Occipital lobe (tissue), 2 donors: ENCODE measurements around the gene RAD9A. TPM values are rescaled to one million over a fixed set of nuclear protein-coding genes. Genes with fewer than 3 reads are reported as not detected.
A peak's percentile ranks its signal among the peaks of the same experiment; 100 is the strongest.

Source experiments
- DNase-seq: peaks from one replicate; lab custom pipeline; 2025; lab: John Stamatoyannopoulos, UW
- total RNA-seq: library from RNA; depleted of rRNA; stranded (reverse); fragments of >200 nt; gene quantifications from one replicate; pipeline ENCODE4 v1.2.3, GENCODE V29; 2014

The RAD9A gene
- total RNA-seq = 14.0 TPM

DNA sequence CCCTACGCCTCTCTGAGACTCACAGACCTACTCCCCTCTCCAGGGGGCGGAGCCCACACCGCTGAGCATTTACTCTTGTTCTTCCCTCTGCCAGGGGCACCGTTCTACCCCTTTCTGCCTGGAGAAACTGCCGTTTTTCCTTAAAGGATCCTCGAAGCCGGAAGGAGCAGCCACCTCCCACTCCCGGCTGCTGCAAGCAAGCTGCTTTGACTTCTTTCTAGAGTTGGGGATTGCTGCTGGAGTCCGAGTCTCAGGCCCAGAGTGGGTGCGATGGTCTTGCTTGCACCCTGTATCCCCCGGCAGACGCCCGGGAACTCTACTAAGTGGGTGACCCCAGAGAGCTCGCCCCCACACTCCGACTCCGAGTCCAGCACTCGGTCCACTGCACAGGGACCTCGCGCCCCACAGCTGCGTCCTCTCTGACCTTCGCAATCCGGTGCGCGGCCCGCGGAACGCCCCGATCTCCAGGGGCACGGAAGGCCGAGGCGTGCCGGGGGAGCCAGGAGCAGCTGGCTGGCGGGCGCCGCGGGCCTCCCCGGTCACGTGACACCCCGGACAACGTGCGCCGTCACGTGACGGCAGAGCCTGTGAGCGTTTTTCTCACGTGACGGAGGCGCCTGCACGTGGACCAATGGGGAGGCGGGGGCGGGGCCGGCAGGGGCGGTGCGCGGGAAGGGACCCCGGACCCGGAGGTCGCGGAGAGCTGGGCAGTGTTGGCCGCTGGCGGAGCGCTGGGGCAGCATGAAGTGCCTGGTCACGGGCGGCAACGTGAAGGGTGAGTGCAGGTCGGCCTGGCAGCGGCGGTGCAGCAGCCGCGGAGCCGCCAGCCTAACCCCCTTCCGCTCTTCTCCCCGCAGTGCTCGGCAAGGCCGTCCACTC lies at the start of gene RAD9A:
TSS of gene RAD9A (plus strand) at position 683 of the 879 bp plus-strand sequence. CDS start at position 742, 59 bp downstream.
- DNase-seq = peak; percentile 90

DNA sequence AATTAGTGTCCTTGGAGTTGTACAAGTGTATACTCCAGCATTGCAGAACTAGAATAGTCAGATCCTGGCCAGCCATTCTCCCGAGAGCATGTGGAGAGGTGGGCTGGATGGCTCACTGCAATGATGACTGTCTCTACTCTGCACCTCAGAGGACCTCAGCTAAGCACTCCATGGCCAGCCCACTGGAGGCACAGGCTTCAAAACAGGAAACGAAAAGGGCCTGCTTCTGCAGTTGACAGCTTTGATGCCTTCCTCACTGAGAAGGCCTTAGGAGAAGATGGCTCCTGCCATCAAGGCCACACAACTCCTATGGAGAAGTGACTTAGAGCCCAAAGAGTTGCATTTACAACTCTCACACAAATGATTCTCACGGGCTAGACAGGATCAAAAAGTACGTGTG lies 47.5 kb upstream of the RAD9A start:
- DNase-seq = no peak

DNA sequence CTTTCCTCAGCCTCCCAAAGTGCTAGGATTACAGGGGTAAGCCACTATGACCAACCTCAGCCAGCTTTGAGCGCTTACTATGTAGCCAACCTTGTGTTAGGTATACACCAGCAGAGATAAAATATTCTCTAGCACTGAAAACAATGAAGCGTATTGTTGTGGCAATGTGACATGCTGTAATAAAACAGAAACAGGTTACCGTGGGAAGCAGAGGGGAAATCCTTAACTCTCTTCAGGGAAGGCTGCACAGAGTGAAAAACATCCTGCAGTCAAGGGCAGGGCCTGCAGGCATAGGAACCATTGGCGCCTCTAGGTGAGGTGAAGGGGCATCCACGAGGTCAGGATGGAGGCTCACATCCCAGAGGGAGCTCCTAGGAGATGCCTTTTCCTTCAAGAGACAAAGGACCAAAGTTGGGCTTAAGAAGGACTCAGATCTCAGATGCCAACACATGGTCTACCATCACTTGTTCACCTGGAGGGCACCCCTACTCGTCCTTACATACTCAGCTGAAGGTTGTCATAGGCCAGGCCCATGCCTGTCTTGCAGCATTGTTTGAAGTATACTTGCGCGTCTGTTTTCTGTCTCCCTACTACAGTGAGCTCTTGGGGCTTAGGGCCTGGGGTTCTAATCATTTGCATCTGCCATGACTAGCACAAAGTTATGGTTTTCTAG lies 46.4 kb upstream of the RAD9A start:
- DNase-seq = no peak

DNA sequence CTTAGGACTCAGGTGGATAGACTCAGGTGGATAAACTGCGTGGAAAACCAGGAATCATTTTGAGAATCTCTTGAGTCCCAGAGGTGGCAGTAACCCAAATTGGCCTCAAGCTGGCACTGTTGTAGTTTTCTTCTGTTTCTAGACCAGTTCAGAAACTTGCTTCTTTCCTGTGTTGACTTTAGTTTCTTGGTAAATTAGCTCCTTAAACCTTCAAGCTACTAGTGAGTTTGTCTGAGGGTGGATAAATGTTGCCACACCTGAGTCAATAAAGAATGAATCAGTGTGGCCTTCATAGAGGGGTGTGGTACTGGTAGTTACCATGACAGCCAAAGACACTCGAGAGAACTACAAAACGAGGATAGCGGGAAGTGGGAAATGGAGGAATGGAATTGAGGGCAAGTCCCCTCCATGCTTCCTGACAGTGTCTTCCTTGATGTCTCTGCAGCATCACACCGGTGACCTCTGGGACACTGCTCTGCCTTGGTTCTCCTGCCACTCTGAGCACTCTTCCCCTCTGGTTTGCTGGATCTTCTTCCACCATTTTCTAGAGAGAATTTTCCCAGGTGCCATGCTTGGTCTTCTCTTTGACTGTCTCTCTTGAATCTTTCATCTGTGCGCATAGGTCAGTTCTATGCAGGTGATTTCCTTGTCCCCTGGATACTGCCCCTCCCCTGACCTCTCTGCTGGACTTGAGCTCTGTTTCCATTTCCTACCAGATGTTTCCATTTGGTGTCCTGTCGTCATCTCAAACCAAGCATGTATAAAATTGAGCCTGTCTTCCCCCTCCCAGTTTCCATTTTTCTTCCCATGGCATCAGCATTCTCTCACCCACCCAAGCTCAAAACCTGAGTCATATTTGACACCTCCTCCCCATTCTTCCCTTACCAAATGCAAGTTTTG lies 45.6 kb upstream of the RAD9A start:
- DNase-seq = no peak

DNA sequence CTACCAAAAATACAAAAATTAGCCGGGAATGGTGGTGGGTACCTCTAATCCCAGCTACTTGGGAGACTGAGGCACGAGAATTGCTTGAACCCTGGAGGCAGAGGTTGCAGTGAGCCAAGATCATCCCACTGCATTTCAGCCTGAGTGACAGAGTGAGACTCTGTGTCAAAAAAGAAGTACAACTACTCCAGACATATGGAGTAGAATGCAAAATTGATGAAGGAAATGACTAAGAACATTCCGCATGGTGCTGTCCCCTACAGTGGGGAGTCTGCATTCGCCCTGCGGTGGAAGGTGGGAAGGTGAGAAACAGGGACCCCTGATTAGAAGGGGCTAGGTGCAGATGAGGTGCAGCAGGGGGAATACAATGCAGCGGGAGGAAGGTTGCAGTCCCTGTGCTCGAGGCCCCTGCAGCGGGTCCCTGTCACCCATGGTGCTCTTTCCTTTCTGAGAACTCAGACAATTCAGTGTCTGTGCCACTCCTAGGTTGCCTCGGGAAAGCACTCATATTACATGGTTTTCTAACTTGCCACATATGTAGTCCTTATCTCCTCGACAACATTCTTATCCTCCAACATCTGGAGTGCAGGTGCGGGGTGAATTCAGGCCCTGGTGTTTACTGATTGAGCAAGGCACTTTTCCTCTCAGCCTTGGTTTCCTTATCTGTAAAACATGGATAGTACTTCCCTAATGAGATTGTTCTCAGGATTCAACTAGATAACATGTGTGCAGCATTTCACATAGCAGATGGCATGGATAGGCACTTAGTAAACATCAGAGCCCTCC lies 43.6 kb upstream of the RAD9A start:
- DNase-seq = no peak

DNA sequence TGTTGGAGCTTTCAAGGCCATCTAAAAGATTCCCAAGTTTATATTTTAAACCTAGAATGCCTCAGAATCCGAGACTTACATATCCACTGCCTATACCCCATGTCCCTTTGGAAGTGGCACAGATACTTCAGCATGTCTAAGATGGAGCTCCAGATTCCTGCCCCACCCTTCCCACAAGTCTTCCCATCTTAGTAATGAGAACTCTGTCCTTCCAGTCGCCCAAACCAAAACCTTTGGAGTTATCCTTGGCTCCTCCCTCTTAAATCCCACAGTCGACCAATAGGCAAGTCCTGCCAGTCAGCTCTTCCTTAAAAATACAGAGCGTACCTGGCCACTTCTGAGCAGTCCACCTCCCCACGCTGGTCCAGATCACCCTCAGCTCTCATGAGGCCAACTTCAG lies 42.8 kb upstream of the RAD9A start:
- DNase-seq = no peak

DNA sequence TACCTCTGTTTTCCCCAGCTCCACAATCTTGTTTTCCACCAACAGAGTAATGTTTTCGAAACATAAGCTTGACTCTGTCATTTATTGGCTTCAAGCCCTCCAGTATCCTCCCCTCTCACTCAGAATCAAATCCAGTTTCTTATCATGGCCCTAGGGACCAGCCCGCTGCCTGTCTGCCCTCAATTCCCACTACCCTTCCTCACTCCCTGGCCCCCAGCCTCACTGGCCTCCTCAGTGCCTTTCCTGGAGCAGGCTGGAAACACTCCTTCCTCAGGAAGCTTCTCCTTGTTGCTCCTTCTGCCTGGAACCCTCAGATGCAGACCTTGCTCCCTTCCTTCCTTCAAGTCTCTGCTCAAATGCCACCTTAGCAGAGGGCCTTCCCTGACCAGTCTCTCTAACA lies 42.3 kb upstream of the RAD9A start:
- DNase-seq = no peak

DNA sequence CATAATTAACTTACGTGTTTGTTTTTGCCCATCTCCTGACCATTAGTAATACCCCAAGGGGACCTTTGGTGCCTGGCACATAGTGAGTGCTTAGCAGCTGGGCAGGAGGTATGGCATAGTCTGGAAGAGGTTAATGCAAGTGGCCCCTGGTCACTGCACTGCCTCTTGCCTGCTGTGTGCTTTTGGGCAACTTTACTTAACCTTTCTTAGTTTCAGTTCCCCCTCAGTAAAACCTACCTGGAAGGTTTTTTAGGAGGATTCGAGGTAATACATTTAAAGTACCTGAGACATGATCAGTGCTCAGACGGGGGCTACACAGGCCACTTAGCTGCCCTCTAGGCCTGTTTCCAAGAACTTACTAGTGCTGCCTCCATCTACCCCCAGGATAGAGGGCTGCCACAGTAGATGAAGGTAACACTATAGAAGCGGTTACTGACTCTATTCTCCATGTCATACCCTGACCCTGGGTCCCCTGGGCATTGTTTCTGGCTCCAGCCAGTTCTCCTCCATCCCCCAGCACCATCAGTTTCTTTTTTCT lies 41.8 kb upstream of the RAD9A start:
- DNase-seq = no peak

DNA sequence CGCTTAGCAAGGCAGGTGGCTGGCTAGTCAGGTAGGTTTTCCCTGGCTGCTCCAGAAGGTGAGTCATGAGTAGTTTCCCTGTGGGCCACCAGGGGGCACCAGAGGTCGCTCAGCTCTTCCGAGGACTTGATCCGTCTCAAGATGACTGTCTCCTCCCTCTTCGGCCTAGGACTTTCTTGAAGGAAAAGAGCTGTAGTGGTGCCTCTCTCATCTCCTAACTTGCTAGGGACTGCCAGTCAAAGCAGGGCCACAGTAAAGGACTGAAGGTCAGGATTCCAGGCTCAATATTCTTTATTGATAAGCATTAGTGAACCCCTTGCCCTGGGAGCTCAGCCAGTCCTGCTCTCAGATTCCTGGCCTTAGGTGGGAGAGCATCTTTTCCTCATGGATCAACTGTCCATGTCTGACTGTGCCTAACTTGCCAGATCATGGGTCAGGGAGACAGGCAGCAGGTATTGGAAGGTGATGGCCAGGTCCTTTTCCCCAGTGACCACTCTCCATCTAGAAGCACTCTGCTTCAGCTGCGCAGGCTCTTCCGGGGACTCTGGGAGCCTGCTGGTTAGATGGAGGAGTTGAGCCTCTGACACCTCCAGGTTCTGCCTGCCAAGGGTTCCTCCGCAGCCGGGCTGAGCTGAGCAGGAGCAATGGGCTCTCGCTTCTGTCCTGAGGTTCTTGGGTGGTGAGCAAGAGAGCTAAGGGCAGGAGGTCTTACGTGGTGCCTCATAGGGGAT lies 40.3 kb upstream of the RAD9A start:
- DNase-seq = no peak

DNA sequence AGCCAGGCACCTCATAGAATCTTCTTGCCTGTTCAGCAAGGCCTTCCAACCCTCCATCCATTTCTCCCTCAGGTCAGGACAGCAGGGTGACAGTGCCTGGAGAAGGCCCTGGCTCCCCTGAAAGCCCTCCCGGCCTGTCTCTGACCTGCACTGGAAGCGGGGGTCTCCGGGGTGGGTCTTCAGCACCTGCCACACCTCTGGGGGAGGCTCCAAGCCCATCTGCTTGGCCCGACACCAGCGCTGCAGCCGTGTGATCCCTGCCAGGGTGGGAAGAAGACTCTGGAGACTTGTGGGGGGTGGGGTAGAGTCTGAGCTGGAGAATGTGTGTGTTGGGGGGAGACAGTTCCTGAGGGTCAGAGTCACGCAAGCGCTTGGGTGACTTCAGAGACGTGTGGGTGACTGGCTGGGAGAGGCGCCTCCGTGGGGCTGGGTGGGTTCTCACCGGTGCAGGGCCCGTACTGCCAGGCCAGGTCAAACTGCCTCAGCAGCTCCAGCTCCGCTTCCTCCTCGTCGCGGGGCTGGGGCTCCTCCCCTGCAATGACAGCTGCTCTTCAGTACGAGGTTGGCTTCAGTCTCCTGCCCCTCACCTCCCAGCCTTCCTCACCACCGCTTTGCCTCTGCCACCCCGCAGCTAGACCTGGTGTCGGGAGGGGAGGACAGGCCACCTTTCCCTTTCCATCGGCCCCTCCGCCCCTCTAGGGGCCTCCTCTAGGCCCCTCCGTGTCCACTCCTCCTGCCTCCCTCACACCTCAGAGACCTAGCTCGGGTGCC lies 39.1 kb upstream of the RAD9A start:
- no peak for DNase-seq

DNA sequence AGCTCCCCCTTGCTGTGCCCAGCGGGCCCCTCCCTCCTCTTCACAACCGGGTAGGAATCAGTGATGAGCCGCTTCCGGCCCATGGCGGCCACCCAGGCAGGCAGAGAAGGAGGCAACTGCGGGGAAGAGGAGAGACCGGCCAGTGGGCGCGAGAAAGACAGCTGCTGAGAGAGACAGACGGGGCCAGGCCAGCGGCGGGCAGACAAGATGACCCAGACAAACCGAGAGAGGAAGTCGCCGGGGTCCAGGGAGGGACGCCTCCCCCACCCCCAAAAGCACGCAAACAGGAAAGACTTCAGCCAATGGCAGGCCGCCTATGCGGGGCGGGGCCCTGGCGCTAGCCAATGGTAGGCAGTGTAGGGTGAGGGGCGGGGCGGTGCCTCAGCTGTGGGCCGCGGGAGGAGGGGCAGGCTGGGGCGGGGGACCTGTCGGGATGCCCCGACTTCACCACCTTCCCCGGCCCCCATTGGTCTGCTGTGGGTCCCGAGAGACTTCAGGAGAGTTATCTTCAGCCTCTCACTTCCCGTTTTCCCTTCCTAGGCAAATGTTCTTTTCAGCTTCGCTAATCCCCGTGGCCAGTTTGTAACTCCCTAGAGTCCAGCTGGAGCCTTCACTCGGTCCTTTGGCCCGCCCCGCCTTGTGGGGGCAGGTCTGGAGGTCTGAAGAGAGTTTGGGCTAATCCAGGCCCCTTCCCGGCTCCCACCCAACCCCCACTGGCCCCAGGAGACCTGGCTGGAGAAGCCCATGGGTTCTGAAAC lies 38.3 kb upstream of the RAD9A start, which contains the start of gene POLD4:
TSS of gene POLD4 (minus strand) at position 230 of the 758 bp plus-strand sequence. CDS start at position 83, 147 bp downstream.
- DNase-seq = peak; percentile 97

DNA sequence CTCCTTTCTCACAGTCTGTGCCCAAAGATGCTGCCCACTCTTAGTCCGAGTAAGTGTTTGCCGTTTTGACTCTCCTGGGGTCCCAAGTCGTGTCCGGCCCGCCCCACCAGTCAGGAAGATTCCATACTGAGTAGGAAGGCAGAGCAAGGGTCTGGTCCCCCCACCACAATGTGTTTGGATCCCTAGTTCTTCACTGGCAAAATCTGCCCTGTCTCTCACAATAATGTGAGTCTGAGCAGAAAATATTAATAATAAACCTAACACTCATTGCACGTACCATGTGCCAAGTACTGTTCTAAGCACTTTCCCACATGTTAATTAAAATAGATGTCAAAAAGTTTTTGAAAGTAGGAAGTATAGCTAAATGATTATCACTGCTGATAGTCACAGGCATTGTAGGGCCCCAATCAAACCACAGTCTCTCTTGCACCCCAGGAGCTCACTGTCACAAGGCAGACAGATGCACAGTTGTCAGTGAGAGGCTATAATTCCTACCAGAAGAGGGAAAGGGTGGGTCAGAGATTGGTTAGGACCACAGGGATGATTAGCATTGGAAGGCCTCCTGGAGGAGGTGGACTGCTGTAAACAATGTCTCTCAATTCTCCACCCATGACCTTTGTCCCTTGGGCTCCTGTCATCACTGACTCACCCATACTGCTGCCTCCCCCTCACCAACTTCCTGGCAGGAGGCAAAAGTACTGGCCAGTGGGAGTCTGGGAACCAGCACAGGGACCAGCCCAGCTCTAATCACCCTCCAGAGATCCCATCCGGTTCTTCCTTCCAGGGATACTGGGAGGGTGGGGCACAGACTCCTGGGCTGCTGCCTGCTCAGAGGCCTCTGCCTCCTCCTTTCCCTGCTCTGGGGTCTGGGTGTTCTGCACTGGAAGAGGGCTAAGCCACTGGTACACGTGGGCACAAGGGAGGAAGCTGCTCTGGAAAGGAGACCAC lies 37.4 kb upstream of the RAD9A start:
- no peak for DNase-seq

DNA sequence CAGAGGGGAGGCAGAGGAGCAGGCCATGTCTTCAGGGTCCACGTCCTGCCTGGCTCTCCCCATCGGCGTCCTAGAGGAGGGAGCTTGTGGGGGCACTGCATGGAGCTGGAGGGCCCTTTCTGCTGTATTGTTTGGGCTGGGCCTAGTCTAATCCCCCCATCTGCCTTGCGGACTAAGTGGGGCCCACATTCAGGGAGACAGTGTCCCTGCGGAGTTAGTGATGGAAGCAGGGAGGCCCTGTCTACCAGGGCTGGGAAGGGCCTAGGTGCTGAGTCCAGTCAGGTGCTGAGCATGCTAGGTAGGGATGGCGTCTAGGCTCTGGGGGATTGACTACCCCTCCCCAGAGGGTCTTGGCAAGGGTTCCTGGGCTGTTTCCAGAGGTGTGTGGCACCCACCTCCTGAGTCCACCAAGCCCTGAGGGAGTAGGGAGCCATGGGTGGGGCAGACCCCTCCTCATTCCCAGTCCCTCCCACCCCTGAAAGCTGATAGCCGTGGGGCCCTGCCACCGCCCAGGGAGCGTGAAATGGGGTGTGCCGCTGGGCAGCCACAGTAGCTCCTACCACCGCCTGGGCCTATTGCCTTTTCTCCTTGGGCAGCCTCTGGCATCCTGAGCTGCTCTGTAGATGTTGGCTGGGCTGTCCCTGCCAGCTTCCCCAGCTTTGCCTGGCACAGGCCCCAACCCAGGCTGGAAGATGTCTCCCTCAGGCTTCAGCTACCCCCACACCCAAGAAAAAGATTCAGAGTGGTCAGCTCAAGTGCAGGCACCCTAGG lies 36.6 kb upstream of the RAD9A start:
- no peak for DNase-seq

DNA sequence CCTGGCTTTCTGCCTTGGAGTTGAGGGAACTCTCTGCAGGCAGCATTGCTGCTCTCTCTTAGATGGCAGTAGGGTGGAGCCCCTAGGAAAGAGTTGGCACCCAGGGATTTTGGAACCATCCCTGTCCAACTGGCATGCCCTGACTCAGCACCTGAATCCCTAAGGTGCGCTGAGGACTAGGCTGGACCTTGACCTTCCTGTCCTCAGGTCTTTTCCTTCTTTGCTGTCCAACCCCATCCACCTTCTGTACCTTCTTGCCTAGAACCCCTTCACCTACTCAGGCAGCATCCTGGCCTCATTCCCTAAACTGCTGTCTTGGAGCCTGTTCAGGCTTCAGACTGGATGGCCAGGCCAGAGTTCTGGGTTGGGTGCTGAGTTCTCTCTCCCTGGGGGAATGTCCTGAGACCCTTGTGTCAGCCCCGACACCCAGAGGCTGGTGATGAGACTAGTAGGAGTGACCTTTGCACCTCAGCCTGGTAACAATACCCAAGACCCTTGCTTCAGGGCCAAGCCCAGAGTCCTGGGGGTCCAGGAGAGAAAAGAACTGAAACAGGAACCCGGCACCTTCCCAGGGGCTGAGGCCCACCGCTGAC lies 35.9 kb upstream of the RAD9A start:
- DNase-seq = no peak

DNA sequence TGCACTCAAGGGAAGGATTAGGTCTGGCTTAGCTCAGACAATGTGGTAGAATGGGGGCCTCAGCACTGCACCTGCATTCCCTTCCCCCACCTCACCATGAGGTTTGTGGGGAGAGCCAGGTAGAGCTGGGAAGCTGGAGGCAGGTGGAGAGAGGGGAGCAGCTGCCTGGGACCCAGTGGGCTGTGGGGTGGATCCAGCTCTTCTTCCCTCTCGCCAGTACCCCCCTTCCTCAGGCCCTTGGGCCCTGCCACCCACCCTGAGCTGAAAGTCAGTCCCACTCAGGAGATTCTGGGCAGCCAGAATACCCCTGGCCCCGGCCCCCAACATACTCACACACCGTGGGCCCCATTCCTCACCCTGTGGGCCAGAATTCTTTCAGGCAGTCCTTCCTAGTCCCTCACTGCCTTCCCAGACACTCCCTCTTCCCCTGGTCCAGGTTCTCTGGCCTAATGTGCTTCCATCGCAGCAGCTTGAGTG lies 35.4 kb upstream of the RAD9A start:
- no peak for DNase-seq
